Gastroesophageal sphincter (tissue), 3 donors: Measurements from ENCODE around the gene TDRKH.

Experiments used
- CTCF ChIP-seq, 4 experiments: fragments of 200-600 bp in 2 of 4; fragments of 450-650 bp in 2 of 4; sonication (generic) in 1 of 4; IDR thresholded peaks; one replicate each; pipeline ENCODE4 v1.5.1; 2017 to 2019; ENCODE audit warnings: antibody characterized with exemption in 4 of 4, mild to moderate bottlenecking in 2 of 4, moderate library complexity in 2 of 4
- POLR2A ChIP-seq, 2 donors: fragments of 450-650 bp; IDR thresholded peaks; one replicate each; pipeline ENCODE4 v1.6.1; 2017; ENCODE audit warnings: antibody characterized with exemption in 2 of 2, mild to moderate bottlenecking in 2 of 2, moderate library complexity in 1 of 2

- TF ChIP-seq POLR2A (IDR thresholded peaks at IDR 0.05), result no peak
- no peak for TF ChIP-seq CTCF (IDR thresholded peaks at IDR 0.05)
Measured at GRCh38 chr1:151832318-151832980, 42.1 kb upstream of the TDRKH start.
